BE2C (cell line): Measurements from ENCODE around the gene OPRL1.

Experiments used
- DNase-seq: peaks from one replicate; pipeline ENCODE4 v3.0.0-alpha.2; 2020
- H3K27me3 ChIP-seq: fragments of 250-450 bp; sonication (Bioruptor Pico); 2 replicates; pipeline ENCODE4 v1.5.1; 2020; ENCODE audit warnings: mild to moderate bottlenecking
- H3K36me3 ChIP-seq: fragments of 250-450 bp; sonication (Bioruptor Pico); 2 replicates; pipeline ENCODE4 v1.5.1; 2020; ENCODE audit warnings: mild to moderate bottlenecking
- H3K4me1 ChIP-seq: fragments of 250-450 bp; sonication (Bioruptor Pico); 2 replicates; pipeline ENCODE4 v1.5.1; 2020
- H3K4me3 ChIP-seq: 2 replicates; pipeline ENCODE4 v1.5.1; 2011; ENCODE audit warnings: low read depth, low read length
- H3K9me3 ChIP-seq: fragments of 250-450 bp; sonication (Bioruptor Pico); 2 replicates; pipeline ENCODE4 v1.5.1; 2020
- CTCF ChIP-seq: IDR thresholded peaks from 2 replicates; pipeline ENCODE4 v1.5.1; 2012; ENCODE audit warnings: mild to moderate bottlenecking, low read depth, low read length

The OPRL1 gene

DNA sequence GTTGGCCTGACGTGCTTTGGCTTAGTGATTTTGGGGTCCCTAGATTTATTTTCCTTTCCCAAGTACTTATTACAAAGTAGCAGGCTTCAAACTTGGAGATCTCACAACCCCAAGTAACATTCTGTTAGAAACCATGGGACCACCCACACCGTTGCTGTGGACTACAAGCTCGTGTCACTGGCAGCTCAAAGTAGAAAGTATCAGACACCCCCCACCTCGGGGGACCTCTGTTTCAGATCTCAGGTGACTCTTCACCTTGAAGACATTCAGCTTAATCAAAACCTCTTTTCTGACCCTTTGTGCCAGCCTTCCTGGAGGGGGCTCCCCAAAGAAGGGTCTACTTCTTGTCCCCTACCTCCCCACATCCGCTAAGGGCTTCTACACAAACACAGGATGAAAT, 68.7 kb downstream of the OPRL1 start:
- peaks cover 26% of the 10 kb centered on the region for H3K4me1 ChIP-seq
- no peaks in the 10 kb centered on the region for H3K27me3 ChIP-seq
- DNase-seq, result no peak
- TF ChIP-seq CTCF, result no peak
- H3K4me3 ChIP-seq, result no peak overlapping the region
- no peaks in the 10 kb centered on the region for H3K36me3 ChIP-seq
- no peaks in the 10 kb centered on the region for H3K9me3 ChIP-seq

- Histone ChIP-seq H3K4me3 (no peak overlapping the region), H3K27me3 (no peaks in the 10 kb centered on the region)
Observed at GRCh38 chr20:64149141-64149540, 69.3 kb downstream of the OPRL1 start.

DNA sequence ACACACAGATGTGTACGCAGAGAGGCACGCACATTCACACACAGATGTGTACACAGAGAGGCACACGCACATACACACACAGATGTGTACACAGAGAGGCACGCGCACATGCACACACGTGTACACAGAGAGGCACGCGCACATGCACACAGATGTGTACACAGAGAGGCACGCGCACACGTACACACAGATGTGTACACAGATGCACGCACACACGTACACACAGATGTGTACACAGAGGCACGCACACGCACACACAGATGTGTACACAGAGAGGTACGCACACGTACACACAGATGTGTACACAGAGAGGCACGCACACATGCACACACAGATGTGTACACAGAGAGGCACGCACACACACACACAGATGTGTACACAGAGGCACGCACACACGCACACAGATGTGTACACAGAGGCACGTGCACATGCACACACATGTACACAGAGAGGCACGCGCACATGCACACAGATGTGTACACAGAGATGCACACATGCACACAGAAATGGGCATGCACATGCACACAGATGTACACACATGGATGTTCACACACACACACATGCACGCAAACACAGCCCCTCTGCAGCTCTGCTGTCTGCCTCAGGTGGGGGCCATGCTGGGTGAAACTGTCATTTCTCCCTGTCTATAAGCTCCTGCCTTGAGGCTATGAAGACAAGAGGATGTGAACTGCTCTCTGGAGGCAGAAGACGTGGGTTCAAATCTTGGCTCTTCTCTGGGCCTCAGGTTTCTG, 70.1 kb downstream of the OPRL1 start:
- H3K4me3 ChIP-seq, result no peak overlapping the region
- no peak for TF ChIP-seq CTCF
- no peaks in the 10 kb centered on the region for H3K9me3 ChIP-seq
- H3K27me3 ChIP-seq, result no peaks in the 10 kb centered on the region
- DNase-seq, result no peak
- H3K36me3 ChIP-seq, result no peaks in the 10 kb centered on the region
- H3K4me1 ChIP-seq, result peaks cover 40% of the 10 kb centered on the region

More at GRCh38 chr20:64149141-64149540, 69.3 kb downstream of the OPRL1 start:
- Histone ChIP-seq H3K9me3 (no peaks in the 10 kb centered on the region), H3K36me3 (no peaks in the 10 kb centered on the region), H3K4me1 (peaks cover 32% of the 10 kb centered on the region)
- no peak for DNase-seq
- no peak for TF ChIP-seq CTCF
